ENCODE measurements around the gene BCL2L2.

DNA sequence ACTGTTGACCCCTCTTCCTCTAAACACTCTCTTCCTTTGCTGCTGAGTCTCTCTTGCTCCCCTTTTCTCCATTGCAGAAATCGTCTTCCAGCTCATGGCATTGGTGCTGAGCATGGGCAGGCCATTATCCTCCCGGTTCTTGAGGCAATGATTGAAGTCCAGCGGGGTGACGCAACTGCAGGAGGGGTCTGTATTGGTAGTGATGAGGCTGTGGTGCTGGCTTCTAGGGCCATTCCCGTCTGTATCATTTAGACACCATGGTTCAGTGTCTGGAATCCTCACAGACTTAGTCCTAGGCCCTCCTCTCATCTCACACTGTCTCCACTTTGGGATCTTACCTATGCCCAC lies 46.8 kb downstream of the BCL2L2 start:
- TF ChIP-seq EZH2 (IDR thresholded peaks at IDR 0.05; ENCODE audit: low read depth): no peak
- TF ChIP-seq, protein P1, sequence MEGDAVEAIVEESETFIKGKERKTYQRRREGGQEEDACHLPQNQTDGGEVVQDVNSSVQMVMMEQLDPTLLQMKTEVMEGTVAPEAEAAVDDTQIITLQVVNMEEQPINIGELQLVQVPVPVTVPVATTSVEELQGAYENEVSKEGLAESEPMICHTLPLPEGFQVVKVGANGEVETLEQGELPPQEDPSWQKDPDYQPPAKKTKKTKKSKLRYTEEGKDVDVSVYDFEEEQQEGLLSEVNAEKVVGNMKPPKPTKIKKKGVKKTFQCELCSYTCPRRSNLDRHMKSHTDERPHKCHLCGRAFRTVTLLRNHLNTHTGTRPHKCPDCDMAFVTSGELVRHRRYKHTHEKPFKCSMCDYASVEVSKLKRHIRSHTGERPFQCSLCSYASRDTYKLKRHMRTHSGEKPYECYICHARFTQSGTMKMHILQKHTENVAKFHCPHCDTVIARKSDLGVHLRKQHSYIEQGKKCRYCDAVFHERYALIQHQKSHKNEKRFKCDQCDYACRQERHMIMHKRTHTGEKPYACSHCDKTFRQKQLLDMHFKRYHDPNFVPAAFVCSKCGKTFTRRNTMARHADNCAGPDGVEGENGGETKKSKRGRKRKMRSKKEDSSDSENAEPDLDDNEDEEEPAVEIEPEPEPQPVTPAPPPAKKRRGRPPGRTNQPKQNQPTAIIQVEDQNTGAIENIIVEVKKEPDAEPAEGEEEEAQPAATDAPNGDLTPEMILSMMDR (conservative IDR thresholded peaks at IDR 0.05): no peak

Measured in PC-9 (cell line).